Neural progenitor cell (in vitro differentiated cells): Measurements from ENCODE around the gene PSMC3.

Experiments used
- EZH2 ChIP-seq: fragments of 200-600 bp; sonication (generic); IDR thresholded peaks from 2 replicates; pipeline ENCODE4 v1.6.1; 2017; ENCODE audit warnings: antibody characterized with exemption, mild to moderate bottlenecking, moderate library complexity
- EZH2phosphoT487 ChIP-seq: fragments of 200-600 bp; sonication (generic); IDR thresholded peaks from 2 replicates; pipeline ENCODE4 v1.6.1; 2017; ENCODE audit warnings: antibody characterized with exemption
- TF ChIP-seq, protein P1 (sequence below): fragments of 200-600 bp; sonication (generic); IDR thresholded peaks from 2 replicates; pipeline ENCODE4 v1.5.1; 2017; ENCODE audit warnings: antibody characterized with exemption, mild to moderate bottlenecking

DNA sequence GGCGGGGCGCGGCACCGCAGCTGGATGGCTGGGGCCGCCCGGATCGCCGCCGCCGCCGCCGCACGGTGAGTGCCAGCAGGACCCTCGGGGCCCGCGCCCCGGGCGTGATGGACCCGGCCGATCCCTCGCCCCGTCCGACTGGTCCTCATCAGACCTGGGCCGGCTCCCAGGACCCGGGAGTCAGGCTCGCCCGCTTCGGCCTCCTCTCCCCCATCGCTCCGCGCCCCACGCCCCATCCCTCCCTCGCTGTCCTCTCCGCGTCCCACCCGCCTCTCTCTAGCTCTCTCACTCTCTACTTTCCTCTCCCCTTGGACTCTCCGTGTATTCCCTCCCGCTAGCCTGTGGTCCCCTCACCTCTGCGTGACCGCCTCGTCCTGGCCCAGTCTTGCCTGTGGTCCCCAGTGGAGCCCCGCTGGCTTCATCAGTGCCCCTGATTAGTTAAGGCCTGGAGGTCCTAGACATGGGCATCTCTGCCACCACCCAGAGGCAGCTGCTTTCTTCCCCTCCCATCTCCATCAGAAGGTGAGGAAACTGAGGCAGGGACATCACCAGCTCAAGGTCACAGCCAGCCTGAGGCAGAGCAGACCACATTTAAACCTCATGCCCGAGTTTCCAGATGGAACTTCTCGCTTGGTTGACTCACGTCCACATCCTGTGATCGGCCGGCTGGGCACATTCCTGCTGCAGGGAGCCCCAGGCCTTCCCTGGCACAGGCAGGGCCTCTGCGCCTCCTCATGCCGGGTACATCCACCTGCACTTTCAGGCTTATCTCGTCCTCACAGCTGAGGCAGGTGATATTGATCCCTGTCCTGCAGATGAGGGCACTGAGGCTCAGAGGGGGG lies 17.4 kb downstream of the PSMC3 start:
- TF ChIP-seq EZH2, result no peak
- TF ChIP-seq, protein P1, sequence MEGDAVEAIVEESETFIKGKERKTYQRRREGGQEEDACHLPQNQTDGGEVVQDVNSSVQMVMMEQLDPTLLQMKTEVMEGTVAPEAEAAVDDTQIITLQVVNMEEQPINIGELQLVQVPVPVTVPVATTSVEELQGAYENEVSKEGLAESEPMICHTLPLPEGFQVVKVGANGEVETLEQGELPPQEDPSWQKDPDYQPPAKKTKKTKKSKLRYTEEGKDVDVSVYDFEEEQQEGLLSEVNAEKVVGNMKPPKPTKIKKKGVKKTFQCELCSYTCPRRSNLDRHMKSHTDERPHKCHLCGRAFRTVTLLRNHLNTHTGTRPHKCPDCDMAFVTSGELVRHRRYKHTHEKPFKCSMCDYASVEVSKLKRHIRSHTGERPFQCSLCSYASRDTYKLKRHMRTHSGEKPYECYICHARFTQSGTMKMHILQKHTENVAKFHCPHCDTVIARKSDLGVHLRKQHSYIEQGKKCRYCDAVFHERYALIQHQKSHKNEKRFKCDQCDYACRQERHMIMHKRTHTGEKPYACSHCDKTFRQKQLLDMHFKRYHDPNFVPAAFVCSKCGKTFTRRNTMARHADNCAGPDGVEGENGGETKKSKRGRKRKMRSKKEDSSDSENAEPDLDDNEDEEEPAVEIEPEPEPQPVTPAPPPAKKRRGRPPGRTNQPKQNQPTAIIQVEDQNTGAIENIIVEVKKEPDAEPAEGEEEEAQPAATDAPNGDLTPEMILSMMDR, result no peak
- TF ChIP-seq EZH2phosphoT487, result no peak
